Activated CD4-positive, CD25-positive, alpha-beta regulatory T cell treated with anti-CD3 and anti-CD28 coated beads, Interleukin-2, amount 50 U/mL, for 16 hours (primary cell): ENCODE measurements around the gene USP22.
"Not testable (repeated sequence)": the region's sequence is repeated elsewhere in the genome, so short reads cannot be mapped to it uniquely, and the experiment has no call there.

Experiments used
- DNase-seq: peaks from one replicate; pipeline ENCODE4 v3.0.0-alpha.2; 2020; ENCODE audit warnings: low read depth, low spot score

USP22 gene

DNA sequence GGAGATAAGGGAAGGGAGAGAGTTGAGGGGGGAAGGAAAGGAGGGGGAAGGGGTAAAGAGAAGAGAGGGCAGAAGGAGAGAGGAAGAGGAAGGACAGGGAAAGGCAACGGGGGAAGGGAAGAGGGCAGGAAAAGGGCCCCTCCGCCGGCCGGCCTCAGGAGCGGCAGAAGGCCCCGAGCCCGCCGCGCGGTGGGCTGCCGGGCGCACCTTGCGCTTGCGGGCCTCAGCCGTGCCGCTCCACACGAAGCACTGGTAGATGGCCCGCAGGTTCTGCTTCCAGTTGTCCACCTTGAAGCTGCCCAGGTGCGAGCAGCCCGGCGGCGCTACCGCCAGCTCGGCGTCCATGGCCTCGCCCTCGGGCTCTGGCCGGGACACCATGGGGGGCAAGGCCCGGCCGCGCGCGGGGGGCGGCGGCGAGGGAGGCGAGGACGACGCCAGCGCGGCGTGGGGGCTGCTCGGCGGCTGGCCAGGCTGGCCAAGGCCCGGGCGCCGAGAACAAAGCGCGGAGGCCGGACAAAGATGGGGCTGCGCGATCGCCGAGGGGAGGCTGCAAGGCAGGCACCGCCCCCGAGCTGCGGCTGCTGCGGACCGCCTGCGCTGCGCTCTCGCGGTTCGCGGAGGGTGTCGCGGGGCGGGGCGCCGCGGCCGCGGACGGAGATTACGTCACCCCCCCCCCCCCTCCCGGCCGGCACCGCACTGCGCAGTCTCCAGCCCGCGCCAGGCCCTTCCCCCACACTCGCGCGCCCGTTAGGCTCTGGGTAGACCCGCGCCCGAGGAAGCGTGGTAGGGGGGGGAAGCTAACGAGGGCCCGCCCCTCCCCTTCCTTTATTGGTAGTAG, at the start of gene USP22:
TSS of gene USP22 (minus strand) at position 554 of the 838 bp plus-strand sequence. CDS start at position 378, 176 bp downstream.
- DNase-seq, result peak; percentile 88

- no peak for DNase-seq
These were observed 48.2 kb upstream of the USP22 start for GRCh38 chr17:21090902-21091618.

DNA sequence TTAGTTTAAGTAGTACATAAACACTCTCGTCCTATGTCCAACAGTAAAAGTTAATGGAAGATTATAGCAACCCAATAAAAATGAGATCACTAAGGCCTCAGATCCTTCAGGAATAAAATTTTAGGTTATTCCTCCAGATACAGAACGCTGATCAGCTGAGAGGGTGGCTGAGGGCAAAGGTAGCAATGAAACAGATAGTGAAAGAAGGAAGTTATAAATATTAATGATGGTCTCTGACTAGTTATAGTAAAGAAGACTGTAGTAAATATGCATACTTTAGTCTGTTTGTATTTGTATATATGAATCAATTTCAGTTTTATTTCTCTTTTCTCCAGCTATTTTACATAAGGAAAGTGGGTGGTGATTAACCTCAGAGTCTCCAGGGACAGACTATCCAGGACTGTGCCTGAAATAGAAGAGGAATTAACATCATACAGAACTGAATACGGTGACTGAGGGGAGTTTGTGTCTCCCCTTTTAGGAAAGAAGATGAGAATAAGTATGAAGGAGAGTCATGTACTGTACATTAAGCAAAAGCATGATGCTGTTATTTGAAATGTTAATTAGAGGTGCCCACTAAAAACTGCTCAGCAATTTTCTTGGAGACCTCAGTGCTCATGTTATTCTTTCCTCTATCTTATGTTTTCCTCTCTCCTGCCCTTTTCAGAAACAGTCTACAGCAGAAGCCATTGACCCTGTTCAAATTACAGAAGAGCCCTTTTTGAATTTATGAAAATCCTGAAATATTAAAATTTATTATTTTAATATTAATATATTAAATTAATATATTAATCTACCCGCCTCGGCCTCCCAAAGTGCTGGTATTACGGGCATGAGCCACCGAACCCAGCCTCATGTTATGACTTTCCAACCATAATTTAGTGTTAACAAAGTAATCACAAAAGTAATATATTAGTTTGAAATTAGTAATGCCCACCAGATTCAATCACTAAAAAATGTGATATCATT, 47.4 kb upstream of the USP22 start:
- no peak for DNase-seq

DNA sequence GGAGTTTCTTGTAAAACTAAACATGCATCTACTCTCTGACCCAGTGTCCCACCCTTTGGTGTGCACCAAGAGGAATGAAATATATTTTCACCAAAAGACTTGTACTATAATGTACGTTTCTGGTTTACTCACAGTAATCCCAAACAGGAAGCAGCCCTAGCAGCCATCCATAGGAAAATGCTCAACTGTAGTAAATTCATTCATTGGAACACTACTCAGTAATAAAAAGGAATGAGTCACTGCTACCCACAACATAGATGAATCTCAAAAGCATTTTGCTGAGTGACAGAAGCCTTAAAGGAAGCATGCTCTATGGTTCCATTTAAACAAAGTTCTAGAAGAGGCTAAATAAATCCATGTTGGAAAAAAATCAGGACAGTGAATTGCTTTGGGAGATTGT, 46.3 kb upstream of the USP22 start:
- DNase-seq, result no peak

DNA sequence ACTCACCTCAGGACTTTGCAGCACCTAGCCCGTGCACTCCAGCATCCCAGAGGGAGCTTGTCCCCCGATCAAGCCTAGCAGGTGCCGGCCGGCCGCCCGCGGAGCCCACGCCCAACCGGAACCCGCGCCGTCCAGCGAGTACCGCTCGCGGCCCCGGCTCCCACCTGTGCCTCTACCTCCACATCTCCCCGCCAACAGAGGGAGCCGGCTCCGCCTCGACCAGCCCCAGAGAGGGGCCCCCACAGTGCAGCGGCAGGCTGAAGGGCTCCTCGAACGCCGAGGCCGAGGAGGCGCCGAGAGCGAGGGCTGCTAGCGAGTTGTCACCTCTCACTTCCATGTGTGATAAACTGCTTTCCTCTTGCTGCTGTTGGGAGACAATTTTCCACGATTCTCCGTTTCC, 42.9 kb upstream of the USP22 start:
- DNase-seq, result no peak

DNA sequence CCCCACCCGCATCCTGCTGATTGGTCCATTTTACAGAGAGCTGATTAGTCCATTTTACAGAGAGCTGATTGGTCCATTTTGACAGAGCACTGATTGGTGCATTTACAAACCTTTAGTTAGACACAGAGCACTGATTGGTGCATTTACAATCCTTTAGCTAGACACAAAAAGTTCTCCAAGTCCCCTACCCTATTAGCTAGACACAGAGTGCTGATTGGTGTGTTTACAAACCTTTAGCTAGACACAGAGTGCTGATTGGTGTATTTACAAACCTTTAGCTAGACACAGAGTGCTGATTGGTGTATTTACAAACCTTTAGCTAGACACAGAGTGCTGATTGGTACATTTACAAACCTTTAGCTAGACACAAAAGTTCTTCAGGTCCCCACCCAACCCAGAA, 42.5 kb upstream of the USP22 start:
- not testable (repeated sequence) for DNase-seq

- DNase-seq, result no peak
These were observed 39.2 kb upstream of the USP22 start for GRCh38 chr17:21082001-21082436.

DNA sequence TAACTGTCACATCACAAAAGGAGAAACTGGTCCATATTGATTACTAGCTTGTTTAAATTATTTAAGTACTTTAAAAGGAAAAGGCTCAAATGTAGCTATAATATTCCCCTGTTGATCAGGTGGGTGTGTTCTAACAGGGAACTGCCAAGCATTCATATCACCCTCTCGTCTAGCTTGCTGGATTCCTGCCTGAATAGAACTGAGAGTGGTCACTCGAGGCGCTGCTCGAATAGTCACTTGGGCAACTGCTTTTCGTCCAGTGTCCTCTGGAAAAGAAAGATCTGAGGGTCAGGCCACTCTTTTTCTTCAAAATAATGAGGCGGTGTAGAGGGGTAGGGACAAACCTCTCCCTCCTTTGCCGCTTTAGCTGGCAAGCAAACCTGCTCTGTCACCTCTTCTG, 36.4 kb upstream of the USP22 start:
- no peak for DNase-seq

GRCh38 chr17:21078016-21078780, 35.4 kb upstream of the USP22 start:
- no peak for DNase-seq

GRCh38 chr17:21077281-21077680, 34.5 kb upstream of the USP22 start:
- DNase-seq, result no peak

DNA sequence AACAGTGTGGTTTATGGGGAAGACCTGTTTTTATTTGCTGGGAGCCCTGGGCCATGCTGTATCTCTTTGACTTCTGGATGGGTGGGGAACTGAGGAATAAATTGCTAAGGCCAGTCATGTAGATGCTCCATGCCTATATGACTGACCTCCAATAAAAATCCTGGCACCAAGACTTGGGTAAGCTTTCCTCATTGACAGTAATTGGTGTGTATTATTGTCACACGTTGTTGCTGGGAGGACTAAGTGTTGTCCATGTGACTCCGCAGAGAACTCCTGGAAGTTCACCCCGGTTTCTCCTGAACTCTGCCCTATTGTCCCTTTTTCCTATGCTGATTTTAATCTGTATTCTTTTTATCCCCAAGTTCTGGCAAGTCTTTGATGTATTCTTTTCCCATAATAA, 33.4 kb upstream of the USP22 start:
- no peak for DNase-seq

DNA sequence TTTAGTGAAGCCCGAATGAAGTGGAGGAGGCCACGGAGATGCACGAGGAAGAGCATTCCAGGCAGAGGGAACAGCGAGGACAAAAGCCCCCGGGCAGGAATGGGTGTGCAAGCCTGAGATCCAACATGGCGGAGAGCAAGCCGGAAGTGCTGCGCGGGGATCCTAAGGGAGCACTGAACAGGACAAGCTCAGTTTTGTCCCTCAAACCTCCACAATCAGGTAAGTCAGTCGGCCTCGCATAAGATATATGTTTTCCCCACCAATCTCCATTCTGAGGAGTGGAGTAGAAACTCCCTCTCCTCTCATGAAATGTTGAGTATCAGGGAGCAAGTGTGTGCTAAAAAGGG, 32.9 kb upstream of the USP22 start:
- DNase-seq, result no peak

- DNase-seq, result no peak
These were observed 30.0 kb upstream of the USP22 start for GRCh38 chr17:21072745-21073197.

GRCh38 chr17:21066394-21066793, 23.6 kb upstream of the USP22 start:
- no peak for DNase-seq

DNA sequence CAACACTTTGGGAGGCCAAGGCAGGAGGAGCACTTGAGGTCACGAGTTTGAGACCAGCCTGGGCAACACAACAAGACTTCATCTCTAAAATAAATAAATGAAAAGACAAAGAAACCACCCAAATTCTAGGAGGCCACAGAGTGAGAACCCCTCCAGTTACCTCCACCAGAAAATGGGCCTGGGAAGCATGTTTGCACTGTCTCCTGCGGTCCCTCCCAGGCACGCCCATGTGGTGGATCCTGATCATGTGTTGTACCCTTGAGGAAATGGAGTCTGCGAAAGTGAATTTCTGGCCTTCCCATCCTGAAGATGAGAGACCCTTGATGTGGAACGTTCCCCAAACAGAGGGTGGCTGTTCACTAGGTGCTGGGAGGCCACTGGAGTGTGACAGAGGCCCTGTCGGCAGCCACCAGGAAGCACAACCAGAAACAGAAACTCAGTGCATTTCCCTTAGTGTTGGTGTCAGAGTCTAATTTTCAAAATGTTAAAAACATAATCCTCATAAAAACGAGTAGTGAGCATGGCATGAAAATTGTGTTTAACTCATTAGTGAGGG, 19.2 kb upstream of the USP22 start:
- no peak for DNase-seq

DNA sequence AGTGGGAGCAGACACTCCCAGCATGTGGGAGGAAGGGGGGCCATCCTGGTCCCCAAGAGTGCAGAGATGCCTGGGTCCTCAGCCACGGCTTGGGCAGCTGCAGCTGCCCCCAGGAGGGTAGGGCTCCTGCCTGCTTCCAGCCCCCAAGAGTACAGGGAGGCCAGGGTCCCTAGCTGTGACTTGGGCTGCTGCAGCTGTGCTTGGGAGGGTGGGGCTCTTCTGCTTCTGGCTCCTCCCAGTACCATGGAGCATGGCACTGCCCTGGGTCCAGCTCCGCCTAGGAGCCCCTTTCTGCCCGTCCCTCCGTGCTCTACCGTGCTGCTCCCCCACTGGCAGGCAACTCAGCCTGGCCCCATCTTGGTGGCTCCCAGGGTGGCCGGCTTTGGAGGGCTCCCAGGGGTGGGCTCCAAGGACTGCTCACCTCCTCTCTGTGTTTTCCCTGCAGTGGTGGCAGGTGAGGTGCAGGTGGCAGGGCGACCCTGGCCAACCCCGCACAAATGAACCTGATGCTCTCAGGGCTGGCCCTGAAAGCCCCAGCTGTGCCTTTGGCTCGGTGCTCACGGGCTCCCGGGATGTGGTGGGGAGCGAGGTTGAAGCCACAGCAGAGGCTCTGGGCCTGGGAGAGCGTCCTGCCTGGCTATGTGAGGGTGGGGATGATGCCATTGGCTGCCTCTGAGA, 18.5 kb upstream of the USP22 start:
- DNase-seq, result no peak

DNA sequence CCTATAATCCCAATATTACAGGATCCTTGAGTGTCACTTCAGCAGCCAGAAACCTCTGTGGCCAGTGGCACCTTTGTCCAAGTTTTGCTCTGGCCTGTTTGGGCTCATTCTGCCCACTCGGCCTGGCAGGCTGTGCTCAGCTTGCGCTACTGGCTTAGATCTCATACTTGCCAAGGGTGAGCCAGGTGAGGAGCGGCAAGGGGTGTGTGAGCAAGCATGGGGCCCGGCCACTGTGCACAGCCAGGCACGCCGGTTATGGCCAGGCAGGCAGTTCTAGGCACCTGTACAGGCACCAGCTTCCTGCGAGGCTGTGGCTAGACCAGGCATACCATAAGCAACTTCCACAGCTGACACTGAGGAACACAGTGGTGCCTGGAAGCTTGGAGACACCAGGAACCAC, 16.9 kb upstream of the USP22 start:
- no peak for DNase-seq

GRCh38 chr17:21058098-21058893, 15.5 kb upstream of the USP22 start:
- no peak for DNase-seq

DNA sequence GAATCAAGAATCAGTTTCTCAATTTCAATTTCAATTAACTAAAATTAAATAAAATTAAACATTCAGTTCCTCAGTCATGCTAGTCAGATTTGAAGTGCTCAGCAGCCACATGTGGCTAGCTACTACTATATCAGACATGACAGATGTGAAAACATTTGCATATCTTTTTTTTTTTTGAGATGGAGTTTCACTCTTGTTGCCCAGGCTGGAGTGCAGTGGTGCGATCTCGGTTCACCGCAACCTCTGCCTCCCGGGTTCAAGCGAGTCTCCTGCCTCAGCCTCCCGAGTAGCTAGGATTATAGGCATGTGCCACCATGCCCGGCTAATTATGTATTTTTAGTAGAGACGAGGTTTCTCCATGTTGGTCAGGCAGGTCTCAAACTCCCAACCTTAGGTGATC, 10.2 kb upstream of the USP22 start:
- DNase-seq, result not testable (repeated sequence)
